ENCODE results near the gene CTAG1A.
A peak's percentile ranks its signal among the peaks of the same experiment; 100 is the strongest.
"Not testable (repeated sequence)": the region's sequence is repeated elsewhere in the genome, so short reads cannot be mapped to it uniquely, and the experiment has no call there.

The CTAG1A gene

GRCh38 chrX:154608823-154609222 is 23.9 kb downstream of the CTAG1A start:
- not testable (repeated sequence) for FAIRE-seq; DNase-seq (ENCODE audit: insufficient read length, low spot score)

- DNase-seq (ENCODE audit: insufficient read length, low spot score); FAIRE-seq: not testable (repeated sequence)
These were observed 26.2 kb downstream of the CTAG1A start for GRCh38 chrX:154611146-154611545.

- not testable (repeated sequence) for DNase-seq (ENCODE audit: insufficient read length, low spot score); FAIRE-seq
These were observed 28.7 kb downstream of the CTAG1A start for GRCh38 chrX:154613586-154613985.

GRCh38 chrX:154619182-154619581 is 34.2 kb downstream of the CTAG1A start, which contains the start of gene CTAG1B:
Gene CTAG1B (minus strand): TSS chrX:154619282. CDS start chrX:154619218, 64 bp downstream.
- FAIRE-seq; DNase-seq (ENCODE audit: insufficient read length, low spot score): not testable (repeated sequence)

- DNase-seq (ENCODE audit: insufficient read length, low spot score): not testable (repeated sequence)
- FAIRE-seq: peak; percentile 96
These were observed 36.0 kb downstream of the CTAG1A start for GRCh38 chrX:154620767-154621414.

GRCh38 chrX:154628960-154629359 is 44.0 kb downstream of the CTAG1A start:
- not testable (repeated sequence) for DNase-seq (ENCODE audit: insufficient read length, low spot score); FAIRE-seq

GRCh38 chrX:154630949-154631348 is 46.0 kb downstream of the CTAG1A start:
- not testable (repeated sequence) for FAIRE-seq; DNase-seq (ENCODE audit: insufficient read length, low spot score)

GRCh38 chrX:154633661-154634060 is 48.7 kb downstream of the CTAG1A start:
- DNase-seq (ENCODE audit: insufficient read length, low spot score); FAIRE-seq: not testable (repeated sequence)

Data from GM19239 (cell line).